ENCODE measurements around the gene PRDM16. TPM values are rescaled to one million over a fixed set of nuclear protein-coding genes. Genes with fewer than 3 reads are reported as not detected.

The PRDM16 gene
- total RNA-seq, 1 donor from 2014 or later, result not detected

DNA sequence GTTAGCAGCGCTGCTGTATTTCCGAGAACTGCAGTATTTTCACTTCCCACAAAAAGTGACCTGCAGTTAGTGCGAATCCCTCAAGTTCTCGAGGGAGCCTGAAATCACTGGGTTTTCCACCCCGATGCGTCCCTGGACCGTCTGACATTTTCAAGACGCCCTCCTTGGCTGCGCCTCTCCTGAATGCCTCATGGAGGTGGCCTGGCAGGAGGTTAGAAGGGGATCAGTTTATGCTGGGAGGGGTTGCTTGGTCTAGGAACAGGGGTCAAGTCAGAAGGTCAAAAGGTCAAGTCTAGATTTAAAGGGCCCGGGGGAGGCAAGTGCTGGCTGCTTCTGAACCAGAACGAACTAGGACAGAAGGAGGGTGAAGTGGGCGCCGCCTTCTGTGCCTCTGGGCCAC, 176.8 kb downstream of the PRDM16 start:
- peaks cover 10% of the 10 kb centered on the region for H3K27me3 Mint-ChIP-seq (ENCODE audit: low read depth)
- intact Hi-C loops (cut with micrococcal nuclease), result no loop called here

DNA sequence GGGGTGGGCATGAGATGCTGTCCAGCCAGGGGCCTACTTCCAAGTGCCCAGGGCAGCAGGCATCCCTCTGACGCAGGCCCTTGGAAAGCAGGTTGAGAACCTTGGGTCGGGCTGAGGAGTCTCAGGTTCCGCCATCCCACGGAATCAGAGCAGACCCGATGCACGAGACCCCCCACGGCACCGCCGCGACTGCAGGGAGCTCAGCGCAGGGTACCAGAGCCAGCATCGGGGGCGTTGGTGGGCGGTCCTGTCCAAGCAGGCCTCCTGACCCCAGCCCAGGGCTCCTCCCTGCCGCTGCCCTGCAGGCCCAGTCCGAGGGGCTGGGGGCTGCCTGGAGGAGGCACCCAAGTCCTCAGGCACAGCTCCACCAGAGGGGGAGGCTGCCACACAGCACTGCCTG, 177.2 kb downstream of the PRDM16 start:
- DNase-seq (ENCODE audit: low spot score), result no peak
- H3K27me3 Mint-ChIP-seq (ENCODE audit: low read depth), result peaks cover 10% of the 10 kb centered on the region
- H3K4me1 Mint-ChIP-seq (ENCODE audit: low read depth), result no peaks in the 10 kb centered on the region
- no peaks in the 10 kb centered on the region for H3K36me3 Mint-ChIP-seq (ENCODE audit: low read depth)
- H3K27ac Mint-ChIP-seq, result no peak overlapping the region
- no peak overlapping the region for H3K4me3 Mint-ChIP-seq (ENCODE audit: low read depth)
- intact Hi-C loops (cut with micrococcal nuclease), result no loop called here
- H3K9me3 Mint-ChIP-seq, result no peaks in the 10 kb centered on the region

More for the DNA sequence above, 176.8 kb downstream of the PRDM16 start:
- H3K36me3 Mint-ChIP-seq (ENCODE audit: low read depth), result no peaks in the 10 kb centered on the region
- no peak for DNase-seq (ENCODE audit: low spot score)
- no peak overlapping the region for H3K4me3 Mint-ChIP-seq (ENCODE audit: low read depth)
- no peaks in the 10 kb centered on the region for H3K4me1 Mint-ChIP-seq (ENCODE audit: low read depth)
- no peak overlapping the region for H3K27ac Mint-ChIP-seq
- no peaks in the 10 kb centered on the region for H3K9me3 Mint-ChIP-seq

DNA sequence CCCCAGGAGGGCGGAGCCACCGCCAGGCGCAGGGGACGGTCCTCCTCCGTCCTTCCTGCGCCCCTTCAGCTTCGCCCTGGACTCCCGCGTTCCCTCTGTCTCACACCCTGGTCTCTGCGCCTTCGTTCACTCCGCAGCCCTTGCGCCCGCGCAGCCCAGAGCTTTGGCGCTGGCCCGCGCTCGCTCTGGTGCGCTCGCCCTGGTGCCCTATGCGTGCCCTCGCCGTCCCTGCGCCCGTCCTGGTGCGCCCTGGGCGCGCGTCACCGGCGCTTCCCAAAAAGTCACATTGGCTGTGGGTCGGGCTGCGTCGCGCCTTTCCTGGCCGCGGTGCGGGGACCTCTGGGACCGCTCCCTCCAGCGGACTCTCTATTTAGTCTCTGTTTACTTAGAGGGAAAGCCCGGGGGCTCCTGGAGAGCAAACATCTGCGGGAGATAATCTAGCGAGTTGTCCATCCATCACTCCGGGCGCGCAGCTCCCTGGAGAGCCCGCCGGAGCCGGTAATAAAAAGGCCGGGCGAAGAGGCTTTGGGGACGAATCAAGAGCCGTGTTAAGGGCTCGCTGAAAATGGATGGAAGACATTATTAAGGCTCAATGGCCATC, 178.6 kb downstream of the PRDM16 start:
- DNase-seq (ENCODE audit: low spot score), result no peak
- peaks cover 10% of the 10 kb centered on the region for H3K27me3 Mint-ChIP-seq (ENCODE audit: low read depth)
- no peak overlapping the region for H3K4me3 Mint-ChIP-seq (ENCODE audit: low read depth)
- no peaks in the 10 kb centered on the region for H3K9me3 Mint-ChIP-seq
- no peak overlapping the region for H3K27ac Mint-ChIP-seq
- no peaks in the 10 kb centered on the region for H3K4me1 Mint-ChIP-seq (ENCODE audit: low read depth)
- intact Hi-C loops (cut with micrococcal nuclease), result no loop called here
- H3K36me3 Mint-ChIP-seq (ENCODE audit: low read depth), result no peaks in the 10 kb centered on the region

GRCh38 chr1:3248155-3249141, 179.4 kb downstream of the PRDM16 start:
- intact Hi-C loops (cut with micrococcal nuclease), result no loop called here
- Mint-ChIP-seq H3K27ac (no peak overlapping the region), H3K27me3 (ENCODE audit: low read depth) (peaks cover 10% of the 10 kb centered on the region), H3K9me3 (no peaks in the 10 kb centered on the region), H3K4me1 (ENCODE audit: low read depth) (no peaks in the 10 kb centered on the region), H3K4me3 (ENCODE audit: low read depth) (no peak overlapping the region), H3K36me3 (ENCODE audit: low read depth) (no peaks in the 10 kb centered on the region)
- DNase-seq (ENCODE audit: low spot score), result no peak

DNA sequence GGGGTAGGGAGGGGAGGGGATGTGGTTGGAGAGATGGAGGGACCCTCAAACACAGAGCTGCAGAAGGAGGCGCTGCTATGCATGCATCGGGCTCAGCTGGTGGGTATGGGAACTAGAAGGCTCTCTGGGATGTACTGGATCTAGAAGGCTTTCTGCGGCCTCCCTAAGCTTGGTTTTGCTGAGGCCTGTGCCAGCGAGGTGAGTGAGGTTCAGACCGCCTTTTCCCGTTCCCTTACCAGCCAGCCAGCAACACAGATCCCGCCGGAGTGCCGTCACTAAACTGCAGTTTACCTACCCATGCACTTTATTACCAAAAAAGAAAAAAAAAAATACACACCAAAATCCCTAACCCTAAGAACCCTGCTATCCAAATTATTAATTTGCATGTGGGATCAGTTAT, 180.2 kb downstream of the PRDM16 start:
- H3K36me3 Mint-ChIP-seq (ENCODE audit: low read depth), result no peaks in the 10 kb centered on the region
- no peak for DNase-seq (ENCODE audit: low spot score)
- peaks cover 10% of the 10 kb centered on the region for H3K27me3 Mint-ChIP-seq (ENCODE audit: low read depth)
- intact Hi-C loops (cut with micrococcal nuclease), result no loop called here
- no peak overlapping the region for H3K4me3 Mint-ChIP-seq (ENCODE audit: low read depth)
- no peaks in the 10 kb centered on the region for H3K4me1 Mint-ChIP-seq (ENCODE audit: low read depth)
- no peak overlapping the region for H3K27ac Mint-ChIP-seq
- H3K9me3 Mint-ChIP-seq, result no peaks in the 10 kb centered on the region

DNA sequence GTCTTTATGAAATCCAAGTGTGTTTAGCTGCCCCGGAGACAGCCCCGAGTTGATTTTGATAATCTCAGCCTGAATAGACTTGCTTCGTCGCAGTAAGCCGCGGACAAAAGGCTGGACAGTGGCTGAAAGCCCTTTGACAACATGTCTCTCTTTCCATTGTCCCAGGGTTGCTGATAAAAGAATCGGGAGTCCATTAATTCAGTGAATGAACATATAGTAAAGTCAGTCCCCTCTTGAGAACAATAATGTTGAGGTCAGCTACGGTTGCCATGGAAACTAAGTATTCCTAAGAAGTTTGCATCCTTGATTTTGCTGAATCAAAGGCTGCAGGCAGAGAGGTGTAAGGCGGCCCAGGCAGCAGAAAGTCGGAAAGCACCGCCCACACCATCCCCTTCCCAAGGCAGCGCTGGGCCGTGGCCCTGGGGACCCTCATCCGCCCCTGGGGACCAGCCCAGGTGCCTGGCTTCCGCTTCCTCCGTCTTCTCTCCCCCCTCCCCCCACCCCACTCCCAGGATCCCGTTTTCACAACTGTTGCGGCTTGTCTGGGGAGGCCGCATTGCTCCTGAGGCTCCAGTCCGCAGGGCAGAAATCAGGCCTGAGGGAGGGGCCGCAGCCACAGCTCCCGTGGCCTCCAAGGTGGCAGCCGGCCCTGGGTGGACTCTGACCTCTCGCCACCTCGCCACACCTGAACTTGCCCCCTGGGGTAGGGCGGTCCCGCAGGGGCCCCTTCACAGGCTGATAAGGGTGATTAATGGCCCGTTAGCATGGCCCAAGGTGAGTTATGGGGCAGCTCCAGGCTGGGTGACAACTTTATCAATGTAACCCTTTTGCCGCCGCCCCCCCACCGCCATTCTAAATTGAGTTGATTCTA, 180.9 kb downstream of the PRDM16 start:
- Mint-ChIP-seq H3K36me3 (ENCODE audit: low read depth) (no peaks in the 10 kb centered on the region), H3K4me3 (ENCODE audit: low read depth) (no peak overlapping the region), H3K27ac (no peak overlapping the region), H3K9me3 (no peaks in the 10 kb centered on the region), H3K27me3 (ENCODE audit: low read depth) (peaks cover 10% of the 10 kb centered on the region), H3K4me1 (ENCODE audit: low read depth) (no peaks in the 10 kb centered on the region)
- intact Hi-C loops (cut with micrococcal nuclease), result no loop called here
- no peak for DNase-seq (ENCODE audit: low spot score)

DNA sequence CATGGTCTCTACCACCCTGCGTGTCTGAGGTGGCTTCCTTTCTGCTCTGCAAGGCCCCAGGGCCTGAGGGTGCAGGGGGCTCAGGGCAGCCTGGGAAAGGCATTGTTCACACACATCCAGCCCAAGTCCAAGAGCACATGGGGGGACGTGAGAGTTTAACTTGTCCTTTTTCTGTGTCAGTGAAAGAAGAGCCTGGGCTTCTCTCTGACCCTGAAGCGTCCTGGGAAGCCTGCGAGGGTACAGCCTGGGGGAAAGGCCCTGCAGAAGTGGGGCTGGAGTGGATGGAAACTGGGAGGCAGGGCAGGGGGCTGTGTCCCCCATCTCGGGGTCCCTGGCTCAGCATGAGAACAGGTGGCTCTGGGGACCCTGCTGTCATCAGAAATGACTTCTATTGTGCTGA, 181.6 kb downstream of the PRDM16 start:
- no peaks in the 10 kb centered on the region for H3K9me3 Mint-ChIP-seq
- no peaks in the 10 kb centered on the region for H3K36me3 Mint-ChIP-seq (ENCODE audit: low read depth)
- peaks cover 10% of the 10 kb centered on the region for H3K27me3 Mint-ChIP-seq (ENCODE audit: low read depth)
- no peak overlapping the region for H3K4me3 Mint-ChIP-seq (ENCODE audit: low read depth)
- DNase-seq (ENCODE audit: low spot score), result no peak
- H3K27ac Mint-ChIP-seq, result no peak overlapping the region
- intact Hi-C loops (cut with micrococcal nuclease), result no loop called here
- no peaks in the 10 kb centered on the region for H3K4me1 Mint-ChIP-seq (ENCODE audit: low read depth)

GRCh38 chr1:3251099-3251806, 182.2 kb downstream of the PRDM16 start:
- no peaks in the 10 kb centered on the region for H3K36me3 Mint-ChIP-seq (ENCODE audit: low read depth)
- no peaks in the 10 kb centered on the region for H3K4me1 Mint-ChIP-seq (ENCODE audit: low read depth)
- DNase-seq (ENCODE audit: low spot score), result no peak
- H3K4me3 Mint-ChIP-seq (ENCODE audit: low read depth), result no peak overlapping the region
- no peaks in the 10 kb centered on the region for H3K9me3 Mint-ChIP-seq
- H3K27ac Mint-ChIP-seq, result no peak overlapping the region
- intact Hi-C loops (cut with micrococcal nuclease), result no loop called here
- H3K27me3 Mint-ChIP-seq (ENCODE audit: low read depth), result peaks cover 10% of the 10 kb centered on the region

- Mint-ChIP-seq H3K4me3 (ENCODE audit: low read depth) (no peak overlapping the region), H3K4me1 (ENCODE audit: low read depth) (no peaks in the 10 kb centered on the region), H3K9me3 (no peaks in the 10 kb centered on the region), H3K36me3 (ENCODE audit: low read depth) (no peaks in the 10 kb centered on the region), H3K27me3 (ENCODE audit: low read depth) (peaks cover 10% of the 10 kb centered on the region), H3K27ac (no peak overlapping the region)
- intact Hi-C loops (cut with micrococcal nuclease), result no loop called here
- DNase-seq (ENCODE audit: low spot score), result no peak
Observed at GRCh38 chr1:3251807-3252428, 182.9 kb downstream of the PRDM16 start.

- Mint-ChIP-seq H3K9me3 (peaks cover 5% of the 10 kb centered on the region), H3K4me3 (ENCODE audit: low read depth) (no peak overlapping the region), H3K27ac (no peak overlapping the region), H3K27me3 (ENCODE audit: low read depth) (no peaks in the 10 kb centered on the region), H3K36me3 (ENCODE audit: low read depth) (no peaks in the 10 kb centered on the region), H3K4me1 (ENCODE audit: low read depth) (no peaks in the 10 kb centered on the region)
- DNase-seq (ENCODE audit: low spot score), result no peak
- intact Hi-C loops (cut with micrococcal nuclease), result no loop called here
Observed at GRCh38 chr1:3255680-3256079, 186.7 kb downstream of the PRDM16 start.

GRCh38 chr1:3257788-3258187, 188.8 kb downstream of the PRDM16 start:
- DNase-seq (ENCODE audit: low spot score), result no peak
- Mint-ChIP-seq H3K4me1 (ENCODE audit: low read depth) (no peaks in the 10 kb centered on the region), H3K4me3 (ENCODE audit: low read depth) (no peak overlapping the region), H3K27ac (no peak overlapping the region), H3K36me3 (ENCODE audit: low read depth) (no peaks in the 10 kb centered on the region), H3K27me3 (ENCODE audit: low read depth) (no peaks in the 10 kb centered on the region), H3K9me3 (peaks cover 5% of the 10 kb centered on the region)
- intact Hi-C loops (cut with micrococcal nuclease), result no loop called here

Measured in activated T-helper 2 cell treated with anti-CD3 and anti-CD28 coated beads, Interferon-gamma antibody, Interleukin-2, Interleukin-4, amounts not matched to agents 10 μg/mL and 5 μg/mL and 100 μg/mL, durations not matched to agents 14 hours and 24 hours and 36 hours (primary cell).